GM10248 (cell line): ENCODE measurements around the gene CRMP1.
A peak's percentile ranks its signal among the peaks of the same experiment; 100 is the strongest.
"Not testable (repeated sequence)": the region's sequence is repeated elsewhere in the genome, so short reads cannot be mapped to it uniquely, and the experiment has no call there.

ENCODE experiments used
- CTCF ChIA-PET: fragments of 300-600 bp; sonication (Branson Sonifier 250); formaldehyde crosslinking; extraction: SDS; loops from one replicate; lab custom pipeline; 2021; ENCODE audit warnings: antibody characterized with exemption; lab: Yijun Ruan, JAX
- POLR2A ChIA-PET: fragments of 350-650 bp; sonication (Branson Sonifier 250); formaldehyde crosslinking; extraction: SDS; loops from one replicate; lab custom pipeline; 2020; ENCODE audit warnings: antibody characterized with exemption; lab: Yijun Ruan, JAX
- DNase-seq: peaks from one replicate; pipeline ENCODE4 v3.0.0; 2012; ENCODE audit errors: extremely low spot score
- TF ChIP-seq, protein P1 (sequence below): IDR thresholded peaks from 2 replicates; pipeline ENCODE4 v1.5.1; 2012; ENCODE audit warnings: mild to moderate bottlenecking, low read depth; ENCODE audit errors: extremely low read depth, missing control alignments, control extremely low read depth

Gene CRMP1

DNA sequence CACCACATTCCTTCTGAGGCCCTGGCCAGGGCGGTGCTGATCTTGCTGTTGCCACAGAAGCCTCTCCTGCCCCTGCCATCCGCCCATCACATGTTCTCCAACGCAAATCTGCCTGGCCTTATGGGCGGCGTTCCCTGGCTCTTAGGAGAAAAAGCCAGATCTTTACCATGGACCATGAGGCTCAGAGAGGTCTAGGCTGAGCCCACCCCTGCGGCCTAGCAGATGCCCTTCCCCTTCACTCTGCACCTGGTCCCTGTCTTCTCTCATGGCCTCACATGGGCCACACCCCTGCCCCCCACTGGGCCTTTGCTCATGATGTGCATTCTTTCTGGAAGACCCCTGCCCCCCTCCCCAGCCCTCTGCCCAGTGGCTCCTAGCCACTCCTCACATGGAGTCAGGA lies 78.5 kb downstream of the CRMP1 start:
- CTCF ChIA-PET, result no interaction called here

DNA sequence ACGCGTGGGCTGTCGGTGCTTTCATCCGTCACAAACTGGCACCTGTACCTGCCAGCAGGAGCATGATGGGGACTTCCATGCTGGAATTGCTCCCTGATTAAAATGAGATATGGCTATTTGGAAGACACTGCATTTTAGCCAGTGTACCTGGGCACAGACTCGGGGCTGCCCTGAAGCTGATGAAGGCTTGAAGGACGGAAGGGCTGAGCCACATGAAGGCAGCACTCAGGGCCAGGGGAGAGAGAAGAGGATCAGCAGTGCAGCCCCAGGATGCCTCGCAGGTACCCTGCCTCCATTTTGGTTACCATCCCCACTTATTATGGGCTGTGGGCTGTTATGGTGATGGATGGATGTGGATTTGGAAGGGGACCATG lies 79.0 kb downstream of the CRMP1 start:
- POLR2A ChIA-PET, result no interaction called here
- TF ChIP-seq, protein P1, sequence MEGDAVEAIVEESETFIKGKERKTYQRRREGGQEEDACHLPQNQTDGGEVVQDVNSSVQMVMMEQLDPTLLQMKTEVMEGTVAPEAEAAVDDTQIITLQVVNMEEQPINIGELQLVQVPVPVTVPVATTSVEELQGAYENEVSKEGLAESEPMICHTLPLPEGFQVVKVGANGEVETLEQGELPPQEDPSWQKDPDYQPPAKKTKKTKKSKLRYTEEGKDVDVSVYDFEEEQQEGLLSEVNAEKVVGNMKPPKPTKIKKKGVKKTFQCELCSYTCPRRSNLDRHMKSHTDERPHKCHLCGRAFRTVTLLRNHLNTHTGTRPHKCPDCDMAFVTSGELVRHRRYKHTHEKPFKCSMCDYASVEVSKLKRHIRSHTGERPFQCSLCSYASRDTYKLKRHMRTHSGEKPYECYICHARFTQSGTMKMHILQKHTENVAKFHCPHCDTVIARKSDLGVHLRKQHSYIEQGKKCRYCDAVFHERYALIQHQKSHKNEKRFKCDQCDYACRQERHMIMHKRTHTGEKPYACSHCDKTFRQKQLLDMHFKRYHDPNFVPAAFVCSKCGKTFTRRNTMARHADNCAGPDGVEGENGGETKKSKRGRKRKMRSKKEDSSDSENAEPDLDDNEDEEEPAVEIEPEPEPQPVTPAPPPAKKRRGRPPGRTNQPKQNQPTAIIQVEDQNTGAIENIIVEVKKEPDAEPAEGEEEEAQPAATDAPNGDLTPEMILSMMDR, result no peak
- CTCF ChIA-PET, result interaction anchor here (0.9 to 2.2 kb wide), 5 partner anchors 9 to 1562 kb away, joined by 3 to 11 read pairs (median 3); no protein-coding TSS in a partner anchor

More for the DNA sequence above, 78.5 kb downstream of the CRMP1 start:
- TF ChIP-seq, protein P1, result no peak
- no peak for DNase-seq
- POLR2A ChIA-PET, result no interaction called here

DNA sequence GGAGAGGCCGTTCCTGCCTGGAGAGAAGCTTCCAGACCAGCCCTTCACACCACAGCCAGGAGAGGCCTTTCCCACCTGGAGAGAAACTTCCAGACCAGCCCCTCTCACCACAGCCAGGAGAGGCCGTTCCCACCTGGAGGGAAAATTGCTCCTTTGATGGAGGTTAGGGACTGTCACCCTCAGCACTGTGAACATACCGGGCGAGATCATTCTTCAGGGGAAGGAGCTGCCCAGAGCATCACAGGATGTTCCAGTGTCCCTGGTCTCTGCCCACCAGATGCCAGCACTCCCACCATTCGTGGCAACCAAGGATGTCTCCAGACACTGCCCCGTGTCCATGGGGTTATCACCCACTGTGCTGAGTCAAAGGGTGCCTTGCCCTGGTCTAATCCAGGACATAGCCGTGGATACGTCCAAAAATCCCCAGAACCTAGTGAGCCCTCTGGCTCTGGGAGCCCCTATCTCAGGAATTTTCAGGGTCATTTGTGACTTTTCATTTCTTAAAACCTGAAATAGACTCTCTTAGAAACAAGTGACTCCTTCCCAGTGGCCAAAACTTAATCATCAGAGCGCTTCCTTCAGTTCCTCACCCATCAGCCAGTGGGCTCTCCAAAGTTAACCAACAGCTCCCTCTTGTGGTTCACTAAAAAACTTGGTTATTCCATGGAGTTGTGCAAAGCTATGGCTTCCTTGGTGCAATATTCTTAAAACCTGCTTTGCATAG lies 80.2 kb downstream of the CRMP1 start:
- CTCF ChIA-PET, result interaction anchor here (0.7 to 2.2 kb wide), 15 partner anchors 8 to 1561 kb away, joined by 3 to 11 read pairs (median 4); partner anchors contain the start of gene STK32B
- TF ChIP-seq, protein P1, result peak; percentile 56
- POLR2A ChIA-PET, result no interaction called here
- peak; percentile 69 for DNase-seq

More for the DNA sequence above, 79.0 kb downstream of the CRMP1 start:
- no peak for DNase-seq

DNA sequence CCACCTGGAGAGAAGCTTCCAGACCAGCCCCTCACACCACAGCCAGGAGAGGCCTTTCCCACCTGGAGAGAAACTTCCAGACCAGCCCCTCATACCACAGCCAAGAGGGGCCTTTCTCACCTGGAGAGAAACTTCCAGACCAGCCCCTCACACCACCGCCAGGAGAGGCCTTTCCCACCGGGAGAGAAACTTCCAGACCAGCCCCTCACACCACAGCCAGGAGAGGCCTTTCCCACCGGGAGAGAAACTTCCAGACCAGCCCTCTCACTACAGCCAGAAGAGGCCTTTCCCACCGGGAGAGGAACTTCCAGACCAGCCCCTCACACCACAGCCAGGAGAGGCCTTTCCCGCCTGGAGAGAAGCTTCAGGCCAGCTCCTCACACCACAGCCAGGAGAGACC lies 80.8 kb downstream of the CRMP1 start:
- DNase-seq, POLR2A ChIA-PET: not testable (repeated sequence)
- CTCF ChIA-PET, result interaction anchor here (1.2 to 2.2 kb wide), 6 partner anchors 11 to 1323 kb away, joined by 3 to 11 read pairs (median 4); no protein-coding TSS in a partner anchor

DNA sequence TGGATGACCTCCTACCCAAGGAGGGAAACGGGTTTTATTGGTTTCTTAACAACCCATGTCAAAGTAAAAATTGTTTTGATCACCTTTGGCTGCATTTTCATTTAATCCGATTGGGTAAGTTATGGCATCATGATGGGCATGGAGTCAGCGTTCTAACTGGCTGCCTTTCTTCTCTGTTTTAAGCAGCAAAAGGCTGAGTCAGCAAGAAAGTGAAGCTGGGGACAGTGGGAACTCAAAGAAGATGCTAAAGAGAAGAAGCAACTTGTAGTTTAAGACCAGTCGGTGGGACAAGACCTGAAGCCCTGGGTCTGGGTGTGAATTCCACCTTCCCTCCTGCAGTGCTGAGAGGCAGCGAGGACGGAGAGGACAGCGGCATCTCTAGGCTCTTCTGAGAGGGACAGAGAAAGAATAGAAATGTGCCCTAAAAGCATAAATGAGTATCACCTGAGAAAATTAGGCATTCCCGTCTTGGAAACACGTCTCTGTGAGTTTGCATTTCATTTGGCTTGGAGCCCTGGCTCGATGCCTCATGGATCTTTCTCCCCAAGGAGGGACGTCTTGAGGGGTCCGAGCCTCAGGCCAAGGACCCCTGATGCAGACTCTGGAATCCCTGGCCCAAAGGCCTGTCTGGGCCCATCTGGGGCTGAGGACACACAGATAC lies 82.0 kb downstream of the CRMP1 start:
- TF ChIP-seq, protein P1, result no peak
- DNase-seq, result no peak
- ChIA-PET POLR2A (no interaction called here), CTCF (no interaction called here)

DNA sequence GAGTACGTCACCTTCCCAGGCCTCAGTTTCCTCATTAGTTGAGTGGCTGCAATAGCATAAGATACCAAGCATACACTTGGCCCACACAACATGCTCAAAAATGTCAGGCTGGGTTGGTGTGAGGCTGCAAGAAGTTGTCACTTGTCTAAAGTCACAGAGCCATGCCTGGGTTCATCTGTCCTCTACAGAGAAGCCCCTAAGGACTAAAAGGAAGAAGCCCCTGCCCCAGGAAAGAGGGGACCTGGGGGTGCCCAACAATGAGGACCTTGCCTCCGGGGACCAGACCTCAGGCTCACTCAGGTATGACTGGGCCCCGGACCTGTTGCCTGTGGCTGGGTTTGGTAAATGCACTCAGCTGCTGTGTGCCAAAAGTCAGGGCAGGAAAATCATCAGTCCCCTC lies 82.7 kb downstream of the CRMP1 start:
- TF ChIP-seq, protein P1, result no peak
- CTCF ChIA-PET, result no interaction called here
- POLR2A ChIA-PET, result no interaction called here
- no peak for DNase-seq

DNA sequence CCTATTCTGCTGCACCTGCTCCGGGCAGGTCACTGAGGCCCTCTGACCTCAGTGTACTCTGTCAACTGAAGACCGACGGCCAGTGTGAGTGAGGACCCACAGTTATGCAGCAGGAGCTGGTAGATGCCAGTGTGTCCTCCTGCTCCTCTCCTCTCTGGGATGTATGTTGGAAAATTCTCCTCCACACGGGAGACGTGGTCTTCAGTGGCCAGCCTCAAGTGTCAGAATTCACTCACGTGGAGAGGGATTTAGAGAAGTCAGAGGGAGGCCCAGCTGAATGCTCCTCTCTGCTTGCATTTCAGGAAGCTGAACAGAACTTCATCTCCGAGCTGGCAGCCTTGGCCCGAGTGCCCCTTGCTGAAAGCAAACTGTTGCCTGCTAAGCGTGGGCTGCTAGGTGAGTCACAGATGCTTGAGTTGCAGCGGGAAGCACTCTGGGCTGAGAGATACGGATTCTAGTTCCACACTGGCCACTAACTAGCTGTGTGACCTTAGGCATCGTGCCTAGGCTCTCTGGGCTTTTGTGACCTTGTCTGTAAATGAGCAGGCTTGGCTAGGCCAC lies 83.6 kb downstream of the CRMP1 start:
- CTCF ChIA-PET, result no interaction called here
- POLR2A ChIA-PET, result no interaction called here
- TF ChIP-seq, protein P1, result no peak
- no peak for DNase-seq
